D721Med (cell line): Measurements from ENCODE around the gene MTG2.
"Not testable (repeated sequence)": the region's sequence is repeated elsewhere in the genome, so short reads cannot be mapped to it uniquely, and the experiment has no call there.

Experiments used
- DNase-seq: peaks from one replicate; pipeline ENCODE4 v3.0.0; 2011; ENCODE audit warnings: low spot score; ENCODE audit not compliant: insufficient read length
- FAIRE-seq: peaks from 2 replicates; lab custom pipeline; 2011; peaks lifted over from hg19 to GRCh38; lab: Jason Lieb, UNC
- CTCF ChIP-seq: IDR thresholded peaks from 2 replicates; pipeline ENCODE4 v1.5.1; 2012; ENCODE audit warnings: mild to moderate bottlenecking, control low read depth; ENCODE audit not compliant: insufficient read depth; ENCODE audit errors: missing control alignments

Gene MTG2

DNA sequence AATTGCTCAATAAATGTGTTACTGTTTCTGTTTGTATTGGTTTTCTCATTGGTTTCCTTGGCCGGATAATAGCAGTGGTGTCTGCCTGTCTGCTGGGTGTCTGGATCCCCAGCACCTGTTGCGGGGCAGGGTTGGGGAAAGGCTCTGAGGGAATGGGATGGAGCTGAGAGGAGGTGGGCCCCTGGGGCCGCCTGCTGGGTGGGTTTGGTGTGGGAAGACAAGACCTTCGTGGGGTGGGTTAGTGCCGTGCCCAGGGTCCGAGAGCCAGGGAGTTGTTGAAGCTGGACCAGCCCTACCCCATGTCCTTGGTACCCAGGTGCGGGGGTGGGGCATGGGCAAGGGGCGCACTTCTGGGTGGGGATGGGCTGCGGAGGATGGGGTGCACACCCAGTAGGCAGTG lies 35.3 kb upstream of the MTG2 start:
- FAIRE-seq: no peak

GRCh38 chr20:62148383-62148782 lies 34.4 kb upstream of the MTG2 start:
- not testable (repeated sequence) for DNase-seq, FAIRE-seq

More for the DNA sequence above, 35.3 kb upstream of the MTG2 start:
- DNase-seq: no peak
- no peak for TF ChIP-seq CTCF

GRCh38 chr20:62148908-62149314 lies 33.9 kb upstream of the MTG2 start:
- no peak for TF ChIP-seq CTCF
- FAIRE-seq (no peak), DNase-seq (no peak)

- DNase-seq: no peak
- no peak for TF ChIP-seq CTCF
- FAIRE-seq: no peak
Observed at GRCh38 chr20:62149532-62150309, 33.1 kb upstream of the MTG2 start.

- FAIRE-seq (no peak), DNase-seq (no peak)
- no peak for TF ChIP-seq CTCF
Observed at GRCh38 chr20:62150310-62150575, 32.6 kb upstream of the MTG2 start.

DNA sequence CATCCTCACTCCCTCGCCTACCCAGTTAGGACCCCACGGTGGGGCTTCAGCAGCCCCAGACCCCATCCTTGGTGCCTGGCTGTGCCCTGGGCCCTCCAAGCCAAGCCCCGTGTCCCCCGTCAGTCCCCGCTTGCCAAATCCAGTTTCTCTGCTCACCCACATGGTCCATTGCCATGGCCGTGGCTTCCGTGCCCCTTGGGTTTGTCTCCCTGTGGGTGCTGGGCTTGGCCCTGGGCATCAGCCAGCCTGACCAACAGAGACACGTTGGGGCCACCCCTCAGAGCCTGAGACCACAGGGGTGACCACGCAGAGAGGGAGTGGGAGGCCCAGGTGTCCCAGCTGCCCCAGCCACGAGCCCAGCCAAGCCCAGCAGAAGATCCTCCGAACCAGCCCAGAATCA lies 31.6 kb upstream of the MTG2 start:
- no peak for TF ChIP-seq CTCF
- no peak for FAIRE-seq
- no peak for DNase-seq

- FAIRE-seq: no peak
Observed at GRCh38 chr20:62151835-62152364, 30.9 kb upstream of the MTG2 start.

More at GRCh38 chr20:62151835-62152364, 30.9 kb upstream of the MTG2 start:
- DNase-seq: no peak
- TF ChIP-seq CTCF: no peak
